HG03432 (cell line): ENCODE measurements around the gene IL4R.

Experiments used
- ATAC-seq: cut with Tn5 transposase; IDR thresholded peaks from one replicate; pipeline ENCODE4 v1.9.1; 2021; ENCODE audit warnings: mild to moderate bottlenecking, moderate library complexity; ENCODE audit not compliant: unreplicated experiment

The IL4R gene

GRCh38 chr16:27314161-27314723, 468 bp downstream of the IL4R start:
- peak; percentile 24 for ATAC-seq

- no peak for ATAC-seq
Observed at GRCh38 chr16:27314986-27315332, 1.2 kb downstream of the IL4R start.

- ATAC-seq: no peak
Observed at GRCh38 chr16:27315333-27316037, 1.7 kb downstream of the IL4R start.

DNA sequence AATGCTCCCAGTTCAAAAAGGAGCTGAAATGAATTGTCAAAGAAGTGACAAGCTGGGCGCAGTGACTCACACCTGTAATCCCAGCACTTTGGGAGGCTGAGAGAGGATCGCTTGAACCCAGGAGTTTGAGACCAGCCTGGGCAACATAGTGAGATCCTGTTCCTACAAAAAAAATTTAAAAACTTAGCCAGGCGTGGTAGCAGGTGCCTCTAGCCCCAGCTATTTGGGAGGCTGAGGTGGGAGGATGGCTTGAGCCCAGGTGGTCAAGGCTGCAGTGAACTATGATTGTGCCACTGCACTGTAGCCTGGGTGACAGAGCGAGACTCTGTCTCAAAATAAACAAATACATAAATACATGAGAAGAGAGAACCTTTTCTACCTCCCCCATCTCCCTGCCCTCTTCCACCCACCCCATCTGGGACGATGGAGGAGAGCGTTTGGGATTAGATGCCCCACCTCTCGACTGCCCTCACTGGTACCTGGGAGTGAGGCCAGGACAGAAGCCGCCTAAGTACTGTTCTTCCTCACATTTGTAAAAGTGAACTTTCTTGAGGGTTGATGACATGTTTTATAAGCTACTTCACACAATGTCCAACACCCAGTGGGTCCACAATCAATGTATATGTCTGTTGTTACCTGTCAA, 2.4 kb downstream of the IL4R start:
- no peak for ATAC-seq

DNA sequence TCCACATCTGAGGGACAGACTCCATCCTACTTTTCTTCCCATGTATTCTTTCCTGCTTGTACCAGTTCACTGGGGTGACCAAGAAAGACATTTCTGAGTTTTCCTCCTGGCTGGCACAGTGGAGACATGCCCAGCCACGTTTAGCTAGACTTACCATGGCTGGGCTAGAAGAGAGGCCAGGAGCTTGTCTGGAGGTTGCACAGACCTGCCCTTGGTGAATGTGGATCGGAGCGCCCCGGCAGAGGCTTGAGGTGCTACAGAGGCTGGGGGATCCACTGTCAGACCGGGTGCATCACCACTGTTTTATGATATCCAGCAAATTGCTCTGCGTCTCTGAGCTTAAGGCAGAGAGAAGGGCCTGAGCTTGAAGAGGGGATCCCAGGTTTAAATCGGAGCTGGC, 3.5 kb downstream of the IL4R start:
- no peak for ATAC-seq

DNA sequence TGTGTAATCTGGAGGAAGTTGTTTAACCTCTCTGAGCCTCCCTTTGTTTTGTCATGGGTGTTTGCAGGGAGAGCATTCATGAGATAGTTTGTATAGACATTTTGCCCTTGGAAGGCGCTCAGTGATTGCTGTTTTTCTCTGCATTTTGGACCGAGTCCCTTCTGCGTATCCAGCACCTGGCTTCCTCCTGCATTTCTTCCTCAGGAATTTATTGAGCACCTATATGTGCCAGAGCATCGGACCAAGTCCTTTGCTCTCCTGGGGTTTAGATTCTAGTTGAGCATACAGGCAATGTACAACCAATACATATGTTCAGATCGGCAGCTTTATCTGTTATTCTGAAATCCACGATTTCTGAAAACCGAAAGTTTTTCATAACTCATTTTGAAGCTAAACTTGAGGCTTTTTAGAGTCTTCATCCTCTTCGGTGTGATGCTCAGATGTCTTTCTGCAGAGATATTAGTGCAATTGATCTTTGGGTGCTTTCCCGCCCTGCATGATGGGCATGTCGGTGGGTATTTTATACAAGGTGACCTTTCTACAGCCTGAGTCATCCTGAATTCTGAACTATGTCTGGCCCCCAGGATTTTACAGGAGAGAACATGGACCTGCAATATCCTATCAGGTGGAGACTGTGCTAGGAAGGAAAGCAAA, 4.1 kb downstream of the IL4R start:
- ATAC-seq: no peak

- peak; percentile 44 for ATAC-seq
Observed at GRCh38 chr16:27318392-27319256, 4.8 kb downstream of the IL4R start.

- ATAC-seq: no peak
Observed at GRCh38 chr16:27319257-27319965, 5.6 kb downstream of the IL4R start.

GRCh38 chr16:27320261-27321012, 6.7 kb downstream of the IL4R start:
- no peak for ATAC-seq

DNA sequence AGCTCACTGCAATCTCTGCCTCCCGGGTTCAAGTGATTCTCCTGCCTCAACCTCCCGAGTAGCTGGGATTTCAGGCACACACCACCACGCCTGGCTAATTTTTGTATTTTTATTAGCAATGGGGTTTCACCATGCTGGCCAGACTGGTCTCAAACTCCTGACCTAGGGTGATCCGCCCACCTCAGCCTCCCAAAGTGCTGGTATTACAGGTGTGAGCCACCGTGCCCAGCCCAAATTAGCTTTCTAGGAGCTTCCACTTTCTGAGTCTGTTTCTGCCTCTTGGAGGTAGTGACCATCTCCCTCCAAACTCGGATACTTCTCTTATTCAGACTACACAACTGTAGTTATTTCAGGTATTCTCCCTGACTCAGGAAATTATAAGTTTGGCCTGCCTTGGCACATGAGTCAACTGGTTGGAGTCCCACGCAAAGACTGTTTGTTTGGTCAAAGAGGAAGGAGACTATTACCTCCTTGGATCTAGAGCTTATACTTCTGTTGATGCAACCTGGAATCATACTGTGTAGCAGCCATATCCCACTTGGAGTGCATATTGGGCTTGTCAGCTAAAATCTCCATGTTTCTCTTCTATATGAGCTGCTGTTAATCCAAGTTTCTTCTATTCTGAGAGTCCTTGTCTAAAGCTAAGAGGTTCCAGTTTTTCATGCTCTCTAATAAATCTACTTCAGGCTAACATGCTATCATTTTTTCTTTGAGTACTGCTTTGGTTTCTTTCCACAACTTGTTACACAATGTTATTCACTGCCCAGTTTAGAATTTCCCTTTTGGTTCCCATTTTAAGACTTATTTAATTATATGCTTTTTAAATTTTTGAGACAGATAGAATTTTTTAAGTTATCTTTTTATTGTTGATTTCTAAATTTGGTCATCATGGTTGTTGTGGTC, 7.5 kb downstream of the IL4R start:
- ATAC-seq: no peak

DNA sequence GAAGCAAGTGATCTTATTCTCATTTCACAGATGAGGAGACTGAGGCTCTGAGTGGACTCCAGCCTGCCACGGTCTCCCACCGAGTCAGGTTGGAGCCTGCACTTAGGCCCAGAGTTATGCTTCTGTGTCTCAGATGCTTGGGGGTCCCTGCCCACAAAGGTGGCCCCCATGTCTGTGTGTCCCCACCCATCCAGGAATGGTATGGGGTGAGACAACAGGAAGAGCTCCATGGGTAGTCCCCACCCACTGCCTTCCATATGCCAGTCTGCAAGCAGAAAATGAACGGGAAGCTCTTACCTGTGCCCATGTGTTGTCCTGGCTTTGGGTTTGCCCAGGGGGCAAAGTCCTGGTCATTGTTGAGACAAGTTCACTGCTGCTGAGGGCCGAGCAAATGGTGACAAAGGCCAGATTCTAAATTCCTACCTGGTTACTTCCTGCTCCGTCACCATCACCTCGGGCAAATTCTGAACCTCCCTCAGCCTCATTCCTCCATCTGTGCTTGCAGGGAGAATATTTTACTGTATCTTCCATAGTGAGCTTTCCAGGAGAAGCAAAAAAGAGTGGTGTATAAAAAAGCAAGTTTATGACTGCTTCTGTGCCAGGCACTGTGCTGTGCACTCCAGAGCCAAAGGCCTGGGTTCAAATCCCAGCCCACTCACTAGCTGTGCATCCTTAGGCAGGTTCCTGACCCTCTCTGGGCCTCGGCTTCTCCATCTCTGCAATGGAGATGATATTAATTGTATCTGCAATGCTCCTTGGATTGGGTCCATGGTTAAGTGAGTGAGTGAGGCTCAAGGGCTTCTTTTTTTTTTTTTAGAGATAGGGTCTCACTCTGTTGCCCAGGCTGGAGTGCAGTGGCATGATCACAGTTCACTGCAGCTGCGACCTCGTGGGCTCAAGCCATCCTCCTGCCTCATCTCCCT, 9.3 kb downstream of the IL4R start:
- no peak for ATAC-seq

DNA sequence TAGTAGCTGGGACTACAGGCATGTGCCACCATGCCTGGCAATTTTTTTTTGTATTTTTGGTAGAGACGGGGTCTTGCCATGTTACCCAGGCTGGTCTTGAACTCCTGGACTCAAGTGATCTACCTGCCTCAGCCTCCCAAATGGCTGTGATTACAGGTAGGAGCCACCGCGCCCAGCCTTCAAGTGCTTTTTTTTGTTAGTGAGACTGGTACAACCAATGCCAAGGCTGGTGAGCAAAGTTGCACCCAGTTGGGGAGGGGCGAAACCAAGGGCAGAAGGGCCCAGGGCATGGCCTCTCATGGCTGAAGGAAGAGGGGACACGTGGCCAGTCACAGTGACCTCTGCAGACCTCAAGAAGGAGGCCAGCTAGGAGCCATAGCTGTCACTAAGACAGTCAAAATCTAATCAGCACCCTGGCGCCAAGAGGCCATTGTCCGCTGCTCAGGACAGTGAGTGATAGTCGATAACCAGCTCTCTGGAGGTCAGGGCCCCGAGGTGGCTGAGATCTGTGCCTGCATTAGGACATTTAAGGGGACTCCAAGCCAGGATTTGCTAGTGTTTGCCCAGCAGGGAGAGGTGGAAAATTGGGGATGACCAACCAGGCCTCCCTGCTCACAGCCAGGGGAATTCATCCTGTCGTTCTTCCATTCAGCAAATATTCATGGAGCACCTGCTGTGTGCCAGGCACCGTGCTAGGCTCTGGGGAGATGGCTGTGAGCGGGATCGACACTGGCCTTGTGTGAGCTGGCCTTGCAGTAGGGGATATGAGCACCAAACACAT, 10.2 kb downstream of the IL4R start:
- ATAC-seq: no peak

GRCh38 chr16:27324851-27325301, 11.1 kb downstream of the IL4R start:
- no peak for ATAC-seq

- no peak for ATAC-seq
Observed at GRCh38 chr16:27325736-27326135, 12.0 kb downstream of the IL4R start.

GRCh38 chr16:27326251-27326650, 12.5 kb downstream of the IL4R start:
- no peak for ATAC-seq

GRCh38 chr16:27326738-27327585, 13.2 kb downstream of the IL4R start:
- ATAC-seq: no peak
